Activated naive CD4-positive, alpha-beta T cell treated with Interleukin-2 at 50 U/mL for 16 hours (primary cell): Measurements from ENCODE around the gene PIK3R2.

ENCODE experiments used
- DNase-seq: peaks from one replicate; pipeline ENCODE4 v3.0.0-alpha.2; 2020

PIK3R2 gene

GRCh38 chr19:18174983-18175382 lies 22.0 kb downstream of the PIK3R2 start:
- no peak for DNase-seq

GRCh38 chr19:18176367-18177310 lies 23.7 kb downstream of the PIK3R2 start:
- DNase-seq: no peak

GRCh38 chr19:18179957-18180356 lies 27.0 kb downstream of the PIK3R2 start:
- DNase-seq: no peak

GRCh38 chr19:18183529-18183928 lies 30.6 kb downstream of the PIK3R2 start:
- DNase-seq: no peak

GRCh38 chr19:18185538-18185937 lies 32.6 kb downstream of the PIK3R2 start:
- no peak for DNase-seq

- DNase-seq: no peak
These were observed 37.3 kb downstream of the PIK3R2 start for GRCh38 chr19:18190278-18190677.

- no peak for DNase-seq
These were observed 38.7 kb downstream of the PIK3R2 start for GRCh38 chr19:18191640-18192062.

- DNase-seq: peak; percentile 99
These were observed 39.9 kb downstream of the PIK3R2 start, which contains the start of gene MPV17L2 for GRCh38 chr19:18192673-18193387. MPV17L2 (plus strand) TSS chr19:18193218; CDS start chr19:18193282, 64 bp downstream.

- no peak for DNase-seq
These were observed 40.6 kb downstream of the PIK3R2 start for GRCh38 chr19:18193388-18194180.

- DNase-seq: no peak
These were observed 41.2 kb downstream of the PIK3R2 start for GRCh38 chr19:18194181-18194530.

GRCh38 chr19:18194554-18195238 lies 41.7 kb downstream of the PIK3R2 start:
- peak; percentile 3 for DNase-seq

- no peak for DNase-seq
These were observed 43.5 kb downstream of the PIK3R2 start for GRCh38 chr19:18196511-18196845.

- DNase-seq: no peak
These were observed 44.3 kb downstream of the PIK3R2 start for GRCh38 chr19:18197306-18197705.

- DNase-seq: no peak
These were observed 45.0 kb downstream of the PIK3R2 start for GRCh38 chr19:18197941-18198340.

GRCh38 chr19:18198374-18198773 lies 45.4 kb downstream of the PIK3R2 start:
- no peak for DNase-seq

GRCh38 chr19:18202397-18202777 lies 49.4 kb downstream of the PIK3R2 start:
- DNase-seq: no peak

- DNase-seq: peak; percentile 20
These were observed 49.9 kb downstream of the PIK3R2 start for GRCh38 chr19:18202778-18203407.

GRCh38 chr19:18203408-18203862 lies 50.5 kb downstream of the PIK3R2 start:
- no peak for DNase-seq

- DNase-seq: peak; percentile 100
These were observed 51.0 kb downstream of the PIK3R2 start, which contains the start of gene RAB3A for GRCh38 chr19:18203863-18204393. RAB3A (minus strand) TSS chr19:18204042; CDS start chr19:18202740, 1,302 bp downstream.

- peak; percentile 44 for DNase-seq
These were observed 51.6 kb downstream of the PIK3R2 start for GRCh38 chr19:18204394-18205199.
